Hindlimb muscle (tissue), 1 donor: Measurements from ENCODE around the gene VEGFB. TPM values are rescaled to one million over a fixed set of nuclear protein-coding genes. Genes with fewer than 3 reads are reported as not detected.
A peak's percentile ranks its signal among the peaks of the same experiment; 100 is the strongest.

Source experiments
- DNase-seq: peaks from one replicate; pipeline ENCODE4 v3.0.0-alpha.2; 2013
- polyA plus RNA-seq: library from polyadenylated mRNA; unstranded; fragments of 120-200 nt; gene quantifications from one replicate; pipeline ENCODE4 v1.2.1, GENCODE V29; 2013; ENCODE audit not compliant: insufficient read length

VEGFB gene
- polyA plus RNA-seq, 1 donor: 101 TPM

DNA sequence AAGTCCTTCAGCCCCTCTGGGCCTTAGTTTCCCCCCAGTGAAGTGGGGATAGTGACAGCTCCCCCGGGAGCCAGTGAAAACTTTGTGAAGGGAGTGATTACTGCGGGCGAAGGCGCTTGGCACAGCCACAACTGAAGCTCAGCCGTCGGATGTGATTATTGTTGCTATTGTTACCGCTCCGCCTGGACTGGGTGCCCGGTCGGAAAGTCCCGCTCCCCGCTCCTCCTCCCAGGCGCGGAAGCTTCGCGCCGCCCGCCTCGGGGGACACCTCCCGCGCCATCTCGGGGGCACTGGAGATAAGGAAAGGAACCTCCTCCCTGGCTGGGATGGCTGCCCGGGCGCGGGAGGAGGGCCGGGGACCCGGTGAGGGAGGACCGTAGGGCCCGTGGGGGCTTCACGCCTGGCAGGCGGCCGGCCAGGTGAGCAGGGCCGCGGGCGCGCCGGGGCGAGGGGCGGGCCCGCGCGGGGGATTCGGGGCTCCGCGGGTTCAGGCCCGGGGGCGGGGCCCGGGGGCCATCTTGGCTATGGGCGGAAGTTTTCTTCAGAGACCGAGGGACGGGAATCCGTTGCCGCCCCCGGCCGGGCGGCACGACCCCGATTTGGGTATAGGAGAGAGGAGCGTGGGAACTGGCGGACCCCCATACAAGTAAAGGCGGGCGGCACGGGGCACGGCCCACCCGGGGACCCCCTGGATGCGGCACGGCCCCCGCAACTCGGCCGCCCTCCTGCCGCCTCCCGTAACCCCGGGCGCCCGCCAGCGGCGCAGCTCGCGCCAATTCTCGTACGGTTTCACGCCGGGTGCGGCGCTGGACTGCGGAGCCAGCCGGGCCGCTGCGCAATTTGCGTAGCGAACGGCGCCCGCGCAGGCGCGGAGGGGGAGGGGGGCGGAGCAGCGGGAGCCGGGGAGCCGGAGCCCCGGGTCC lies 50.8 kb downstream of the VEGFB start, which contains the start of gene GPR137:
TSS of gene GPR137 (plus strand) at position 887 of the 923 bp plus-strand sequence. CDS start 677 bp downstream, outside the sequence.
- DNase-seq: peak; percentile 94

DNA sequence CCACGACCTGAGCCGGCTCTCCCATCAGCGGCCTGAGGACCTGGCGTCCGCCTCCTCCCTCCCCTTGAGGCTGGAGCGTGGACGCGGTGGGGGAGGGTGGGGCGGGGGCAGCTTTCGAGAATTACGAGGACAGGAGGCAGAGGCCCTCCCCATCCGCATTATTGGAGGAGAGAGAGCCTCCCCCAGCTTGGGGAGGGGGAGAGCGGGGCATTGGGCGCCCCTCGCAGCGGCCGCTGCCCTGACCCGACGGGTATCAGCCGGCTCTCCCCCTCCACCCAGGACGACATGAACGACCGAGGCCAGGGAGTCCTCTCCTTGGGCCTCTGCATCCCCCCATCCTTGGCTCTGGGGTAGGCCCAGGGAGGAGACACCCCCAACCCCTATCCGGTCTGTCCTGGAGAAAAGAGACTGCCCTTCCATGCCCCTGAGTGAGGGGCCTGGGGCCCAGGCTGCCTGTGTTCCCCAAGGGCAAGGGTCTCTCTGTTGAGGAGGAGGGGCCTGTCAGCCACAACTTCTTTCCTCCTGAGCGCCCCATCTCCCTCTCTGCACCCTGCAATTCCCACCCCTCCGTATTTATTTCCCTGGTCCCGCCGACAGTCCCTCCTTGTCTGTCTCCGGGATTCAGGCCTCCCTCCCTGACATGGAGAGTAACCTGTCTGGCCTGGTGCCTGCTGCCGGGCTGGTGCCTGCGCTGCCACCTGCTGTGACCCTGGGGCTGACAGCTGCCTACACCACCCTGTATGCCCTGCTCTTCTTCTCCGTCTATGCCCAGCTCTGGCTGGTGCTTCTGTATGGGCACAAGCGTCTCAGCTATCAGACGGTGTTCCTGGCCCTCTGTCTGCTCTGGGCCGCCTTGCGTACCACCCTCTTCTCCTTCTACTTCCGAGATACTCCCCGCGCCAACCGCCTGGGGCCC lies 51.8 kb downstream of the VEGFB start:
- DNase-seq: no peak

- DNase-seq: no peak
These were observed 52.4 kb downstream of the VEGFB start for GRCh38 chr11:64286801-64287159.

GRCh38 chr11:64287676-64288352 lies 53.4 kb downstream of the VEGFB start:
- DNase-seq: no peak

DNA sequence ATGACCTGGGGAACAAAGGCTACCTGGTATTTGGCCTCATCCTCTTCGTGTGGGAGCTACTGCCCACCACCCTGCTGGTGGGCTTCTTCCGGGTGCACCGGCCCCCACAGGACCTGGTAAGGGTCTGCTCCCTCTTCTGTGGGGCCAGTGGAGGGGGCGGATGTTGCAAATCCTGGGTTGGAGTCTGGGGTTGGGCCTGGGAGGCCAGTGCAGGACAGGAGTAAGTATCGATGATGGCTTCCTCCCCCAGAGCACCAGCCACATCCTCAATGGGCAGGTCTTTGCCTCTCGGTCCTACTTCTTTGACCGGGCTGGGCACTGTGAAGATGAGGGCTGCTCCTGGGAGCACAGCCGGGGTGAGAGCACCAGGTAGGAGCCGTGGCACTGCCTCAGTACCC lies 54.0 kb downstream of the VEGFB start:
- DNase-seq: no peak

Other genes starting within 250 kb of the VEGFB start
- 49.5 TPM for gene OTUB1, start 248.1 kb upstream of the VEGFB start, polyA plus RNA-seq
- gene FLRT1, start 198.7 kb upstream of the VEGFB start, polyA plus RNA-seq: 2.8 TPM
- 77.9 TPM for gene MACROD1, start 68.5 kb upstream of the VEGFB start, polyA plus RNA-seq
- gene STIP1, start 48.4 kb upstream of the VEGFB start, polyA plus RNA-seq: 125 TPM
- gene FERMT3, start 27.9 kb upstream of the VEGFB start, polyA plus RNA-seq: 11.1 TPM
- 81.4 TPM for gene TRPT1, start 8.4 kb upstream of the VEGFB start, polyA plus RNA-seq
- gene NUDT22, start 8.3 kb upstream of the VEGFB start, polyA plus RNA-seq: 17.2 TPM
- gene DNAJC4, start 4.0 kb upstream of the VEGFB start, polyA plus RNA-seq: 66.2 TPM
- gene FKBP2, start 6.5 kb downstream of the VEGFB start, polyA plus RNA-seq: 51.5 TPM
- gene PPP1R14B, start 12.4 kb downstream of the VEGFB start, polyA plus RNA-seq: 177 TPM
- 12.4 TPM for gene PLCB3, start 16.9 kb downstream of the VEGFB start, polyA plus RNA-seq
- gene BAD, start 50.1 kb downstream of the VEGFB start, polyA plus RNA-seq: 31.0 TPM
- 23.1 TPM for gene GPR137, start 51.3 kb downstream of the VEGFB start, polyA plus RNA-seq
- not detected for gene KCNK4, start 56.7 kb downstream of the VEGFB start, polyA plus RNA-seq
- gene CATSPERZ, start 65.8 kb downstream of the VEGFB start, polyA plus RNA-seq: not detected
- gene ESRRA, start 70.9 kb downstream of the VEGFB start, polyA plus RNA-seq: 34.0 TPM
- gene TRMT112, start 83.0 kb downstream of the VEGFB start, polyA plus RNA-seq: 179 TPM
- 129 TPM for gene PRDX5, start 83.5 kb downstream of the VEGFB start, polyA plus RNA-seq
- gene CCDC88B, start 105.6 kb downstream of the VEGFB start, polyA plus RNA-seq: 4.5 TPM
- gene RPS6KA4, start 124.6 kb downstream of the VEGFB start, polyA plus RNA-seq: 16.1 TPM